Loucy (cell line): ENCODE results near the gene SIPA1L3.

Source experiments
- EZH2phosphoT487 ChIP-seq: fragments of 200-600 bp; IDR thresholded peaks from 2 replicates; pipeline ENCODE4 v1.6.1; 2018; ENCODE audit warnings: antibody characterized with exemption, mild to moderate bottlenecking, moderate library complexity, borderline replicate concordance
- TF ChIP-seq, protein P1 (sequence below): fragments of 200-600 bp; sonication (generic); conservative IDR thresholded peaks from 2 replicates; pipeline ENCODE4 v1.5.1; 2014; ENCODE audit warnings: mild to moderate bottlenecking, antibody characterized with exemption, low read length

DNA sequence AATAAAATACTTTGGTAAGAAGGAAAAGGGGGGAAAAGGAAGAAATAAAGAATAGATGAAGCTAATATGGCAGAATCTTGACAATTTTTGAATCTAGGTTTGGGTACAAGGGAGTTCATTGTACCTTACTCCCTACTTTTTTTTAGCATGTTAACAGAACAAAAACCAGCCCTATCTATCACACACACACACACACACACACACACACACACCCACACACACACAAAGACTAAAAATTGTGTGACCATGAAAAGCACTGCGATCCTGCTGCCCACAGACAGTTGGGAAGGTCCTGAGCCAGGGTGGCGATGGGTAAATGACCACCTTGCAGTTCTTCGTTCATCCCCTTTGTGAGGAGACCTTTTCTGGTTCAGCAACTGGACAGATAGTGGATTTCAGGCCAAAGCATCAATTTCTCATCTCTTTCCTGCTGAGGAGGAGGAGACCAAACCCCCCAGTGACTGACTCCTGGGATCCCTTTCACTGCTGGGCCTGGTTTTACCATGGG lies 91.8 kb downstream of the SIPA1L3 start:
- TF ChIP-seq, protein P1, sequence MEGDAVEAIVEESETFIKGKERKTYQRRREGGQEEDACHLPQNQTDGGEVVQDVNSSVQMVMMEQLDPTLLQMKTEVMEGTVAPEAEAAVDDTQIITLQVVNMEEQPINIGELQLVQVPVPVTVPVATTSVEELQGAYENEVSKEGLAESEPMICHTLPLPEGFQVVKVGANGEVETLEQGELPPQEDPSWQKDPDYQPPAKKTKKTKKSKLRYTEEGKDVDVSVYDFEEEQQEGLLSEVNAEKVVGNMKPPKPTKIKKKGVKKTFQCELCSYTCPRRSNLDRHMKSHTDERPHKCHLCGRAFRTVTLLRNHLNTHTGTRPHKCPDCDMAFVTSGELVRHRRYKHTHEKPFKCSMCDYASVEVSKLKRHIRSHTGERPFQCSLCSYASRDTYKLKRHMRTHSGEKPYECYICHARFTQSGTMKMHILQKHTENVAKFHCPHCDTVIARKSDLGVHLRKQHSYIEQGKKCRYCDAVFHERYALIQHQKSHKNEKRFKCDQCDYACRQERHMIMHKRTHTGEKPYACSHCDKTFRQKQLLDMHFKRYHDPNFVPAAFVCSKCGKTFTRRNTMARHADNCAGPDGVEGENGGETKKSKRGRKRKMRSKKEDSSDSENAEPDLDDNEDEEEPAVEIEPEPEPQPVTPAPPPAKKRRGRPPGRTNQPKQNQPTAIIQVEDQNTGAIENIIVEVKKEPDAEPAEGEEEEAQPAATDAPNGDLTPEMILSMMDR, result no peak
- TF ChIP-seq EZH2phosphoT487, result no peak
